Islet precursor cell (in vitro differentiated cells): Measurements from ENCODE around the gene SRXN1.

ENCODE experiments used
- DNase-seq: peaks from one replicate; pipeline ENCODE4 v3.0.0-alpha.2; 2018

Gene SRXN1

DNA sequence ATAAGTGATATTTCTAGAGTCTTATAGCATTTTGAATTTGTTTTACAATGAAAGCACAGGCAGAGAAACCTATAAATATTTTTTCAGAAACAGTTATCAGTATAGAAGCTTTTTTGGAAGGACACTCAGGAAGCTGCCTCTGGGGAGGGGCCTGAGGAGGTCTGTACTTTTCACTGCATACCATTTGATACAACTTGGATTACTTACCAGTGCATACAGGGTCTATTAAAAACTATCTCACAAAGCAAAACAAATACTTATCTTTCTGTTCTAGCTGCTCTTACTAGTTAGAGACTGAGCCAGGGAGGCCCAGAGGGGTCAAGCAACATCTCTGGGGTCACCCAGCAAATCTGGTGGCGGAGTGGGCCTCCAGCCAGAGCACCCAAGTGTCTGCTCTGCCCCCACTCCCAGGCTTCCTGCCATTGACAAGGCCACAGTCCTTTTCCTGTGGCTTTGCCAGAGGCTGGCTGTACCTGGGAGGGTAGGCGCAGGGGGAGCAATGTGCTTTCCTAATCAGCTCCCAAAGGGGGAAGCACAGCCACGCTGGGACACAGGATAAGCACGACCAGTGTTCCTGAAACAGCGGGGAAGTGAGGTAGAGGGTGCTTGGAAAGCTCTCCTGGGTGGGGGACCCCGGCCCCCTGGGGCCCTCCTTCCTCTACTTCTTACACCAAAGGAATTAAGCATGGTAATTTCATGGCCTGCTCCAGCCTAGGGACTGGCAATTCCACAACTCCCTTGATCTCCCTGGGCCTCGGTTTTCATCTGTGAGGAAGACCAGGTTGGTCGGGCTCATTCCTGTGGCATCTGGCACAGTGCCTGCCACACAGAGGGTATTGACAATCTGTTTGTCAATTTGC lies 50.7 kb downstream of the SRXN1 start:
- DNase-seq = peak; percentile 46

- no peak for DNase-seq
Measured at GRCh38 chr20:600736-601135, 52.3 kb downstream of the SRXN1 start.

DNA sequence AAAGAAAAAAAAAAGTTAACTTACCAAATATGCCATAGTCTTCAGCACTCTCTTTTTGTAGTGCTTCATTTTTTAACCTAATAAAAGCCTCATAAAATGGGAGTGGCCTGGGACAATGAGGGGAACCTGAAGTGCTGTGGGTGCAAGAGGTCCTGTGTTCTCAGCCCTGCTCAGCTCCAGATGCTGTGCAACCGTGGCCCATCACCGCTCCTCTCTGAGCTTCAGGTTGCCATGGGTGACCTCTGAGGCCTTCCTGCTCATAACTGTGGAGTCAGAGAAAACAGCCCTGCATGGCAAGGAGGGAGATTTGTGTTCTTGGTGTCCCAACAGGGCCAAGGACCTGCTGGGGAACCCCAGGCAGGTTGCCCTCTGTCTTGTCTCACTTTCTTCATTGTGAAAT lies 52.9 kb downstream of the SRXN1 start:
- DNase-seq = no peak

DNA sequence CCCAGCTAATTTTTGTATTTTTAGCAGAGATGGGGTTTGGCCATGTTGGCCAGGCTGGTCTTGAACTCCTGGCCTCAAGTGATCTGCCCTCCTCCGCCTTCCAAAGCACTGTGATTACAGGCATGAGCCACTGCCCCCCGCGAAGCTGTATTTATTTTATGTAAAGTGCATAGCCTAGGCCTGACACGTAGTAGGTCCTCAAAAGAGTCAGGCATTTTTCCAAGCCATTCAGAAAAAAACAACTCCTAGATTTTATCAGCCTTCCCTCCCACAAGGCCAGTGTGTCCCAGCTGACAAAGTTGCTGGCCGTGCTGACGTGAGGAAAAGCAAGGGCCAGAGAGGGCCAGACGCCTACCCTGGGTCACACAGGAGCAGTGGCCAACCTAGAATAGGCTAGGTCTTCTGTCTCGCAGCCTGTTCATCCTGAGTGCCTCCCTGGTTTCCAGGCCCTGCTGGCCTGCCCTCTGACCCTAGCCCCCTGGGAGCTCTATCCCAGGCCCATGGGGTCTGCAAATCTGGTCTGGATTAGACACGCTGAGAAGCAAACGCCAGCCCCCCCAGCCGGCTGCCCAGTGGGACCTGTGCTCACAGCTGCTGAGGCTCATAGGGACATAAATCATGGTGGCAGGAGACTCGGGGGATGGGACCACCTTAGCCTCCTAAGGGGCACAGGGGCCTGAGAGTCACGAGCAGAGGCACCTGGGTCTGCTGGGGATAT lies 54.7 kb downstream of the SRXN1 start:
- DNase-seq = no peak

DNA sequence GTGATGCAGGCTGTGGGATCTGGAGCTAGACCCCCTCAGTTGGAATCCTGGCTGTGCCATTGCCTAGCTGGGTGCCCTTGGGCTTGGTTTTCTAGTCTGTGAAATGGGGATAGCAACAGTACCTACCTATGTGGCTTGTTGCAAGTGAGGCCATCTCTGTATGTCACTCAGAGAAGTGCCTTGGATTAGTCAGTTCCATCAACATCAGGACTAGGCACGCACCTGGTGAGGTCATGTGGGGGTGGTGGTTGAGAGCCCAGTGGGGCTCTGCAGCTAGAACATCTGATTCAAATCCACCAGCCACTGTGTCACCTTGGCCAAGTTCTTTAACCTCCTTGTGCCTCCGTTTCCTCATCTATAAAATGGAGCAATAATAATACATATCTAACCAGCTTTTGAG lies 55.4 kb downstream of the SRXN1 start:
- DNase-seq = no peak
